ENCODE measurements around the gene NTSR1. TPM values are rescaled to one million over a fixed set of nuclear protein-coding genes. Genes with fewer than 3 reads are reported as not detected.
"Not testable (repeated sequence)": the region's sequence is repeated elsewhere in the genome, so short reads cannot be mapped to it uniquely, and the experiment has no call there.

The NTSR1 gene
- total RNA-seq, 1 donor from 2014 or later: not detected

DNA sequence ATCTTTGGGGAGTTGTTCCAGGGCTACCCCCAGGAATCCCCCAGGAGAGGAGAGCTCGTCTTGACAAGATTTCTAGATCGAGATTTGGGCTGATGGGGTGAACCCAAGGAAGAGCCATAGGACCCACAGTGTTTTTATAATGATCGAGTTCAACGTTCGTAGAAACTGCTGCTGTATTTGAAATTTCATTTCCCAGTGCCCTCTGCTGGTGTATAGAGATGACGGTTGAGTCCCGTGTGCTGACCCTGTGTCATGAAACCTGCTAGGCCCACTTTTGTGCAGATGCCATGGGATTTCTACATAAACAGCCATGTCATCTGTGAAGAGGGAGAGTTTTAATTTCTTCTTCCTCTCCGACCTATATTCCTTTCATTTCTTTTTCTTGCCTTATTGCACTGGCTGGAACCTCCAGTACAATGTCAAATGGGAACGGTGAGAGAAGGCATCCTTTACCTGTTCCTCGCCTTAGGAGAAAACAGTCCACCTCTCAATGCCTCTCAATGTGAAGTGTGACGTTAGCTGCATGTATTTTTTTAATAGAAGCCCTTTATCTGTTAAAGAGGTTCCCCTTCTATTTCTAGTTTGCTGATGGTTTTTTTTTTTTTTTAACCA, 28.6 kb upstream of the NTSR1 start:
- Mint-ChIP-seq H3K27me3 (no peaks in the 10 kb centered on the region), H3K4me1 (no peaks in the 10 kb centered on the region), H3K27ac (no peak overlapping the region), H3K36me3 (ENCODE audit: low read depth) (no peaks in the 10 kb centered on the region), H3K4me3 (no peak overlapping the region), H3K9me3 (no peaks in the 10 kb centered on the region)
- intact Hi-C loops (cut with micrococcal nuclease): loop anchor here (10.0 kb wide), 1 partner anchor 55 kb away; no protein-coding TSS in a partner anchor
- TF ChIP-seq CTCF (IDR thresholded peaks at IDR 0.05): no peak
- CTCF ChIA-PET: interaction anchor here (1.4 to 2.0 kb wide), 2 partner anchors 11 to 63 kb away, joined by 5 to 6 read pairs; no protein-coding TSS in a partner anchor
- ATAC-seq (ENCODE audit: low read depth) (no peak), DNase-seq (no peak)
- POLR2A ChIA-PET: no interaction called here

DNA sequence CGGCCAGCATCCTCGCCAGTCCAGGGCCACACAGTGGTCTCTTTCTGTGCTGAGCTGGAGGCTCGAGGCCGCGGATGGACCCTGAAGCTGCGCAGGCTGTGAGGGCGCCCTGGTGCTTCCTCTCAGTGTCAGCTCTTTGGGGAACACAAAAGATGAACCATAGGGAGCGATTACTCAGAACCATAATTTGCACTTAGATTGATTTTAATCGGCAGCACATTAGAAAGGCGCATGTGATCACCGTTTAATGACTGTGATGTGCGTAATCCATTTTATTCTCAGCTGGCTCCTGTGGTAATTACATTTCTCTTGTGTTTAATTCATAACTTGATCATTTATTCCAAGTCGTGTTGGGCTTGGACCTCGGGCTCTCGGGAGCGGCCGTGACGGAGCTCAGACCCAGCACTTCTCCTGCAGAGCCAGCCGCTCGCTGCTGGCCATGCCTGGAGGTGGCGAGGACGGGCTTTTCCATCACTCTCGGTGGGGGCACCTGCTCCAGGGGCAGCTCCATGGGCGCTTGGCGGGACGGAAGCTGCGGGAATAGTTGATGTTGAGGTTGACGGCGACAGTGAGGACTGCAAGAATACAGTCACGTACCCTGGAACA, 25.6 kb upstream of the NTSR1 start:
- no peaks in the 10 kb centered on the region for H3K9me3 Mint-ChIP-seq
- peaks cover 8% of the 10 kb centered on the region for H3K4me1 Mint-ChIP-seq
- no peak overlapping the region for H3K4me3 Mint-ChIP-seq
- H3K27me3 Mint-ChIP-seq: peaks cover 3% of the 10 kb centered on the region
- ATAC-seq (ENCODE audit: low read depth): no peak
- no peak for DNase-seq
- no peak for TF ChIP-seq CTCF (IDR thresholded peaks at IDR 0.05)
- CTCF ChIA-PET: no interaction called here
- POLR2A ChIA-PET: no interaction called here
- intact Hi-C loops (cut with micrococcal nuclease): no loop called here
- H3K27ac Mint-ChIP-seq: no peak overlapping the region
- no peaks in the 10 kb centered on the region for H3K36me3 Mint-ChIP-seq (ENCODE audit: low read depth)

DNA sequence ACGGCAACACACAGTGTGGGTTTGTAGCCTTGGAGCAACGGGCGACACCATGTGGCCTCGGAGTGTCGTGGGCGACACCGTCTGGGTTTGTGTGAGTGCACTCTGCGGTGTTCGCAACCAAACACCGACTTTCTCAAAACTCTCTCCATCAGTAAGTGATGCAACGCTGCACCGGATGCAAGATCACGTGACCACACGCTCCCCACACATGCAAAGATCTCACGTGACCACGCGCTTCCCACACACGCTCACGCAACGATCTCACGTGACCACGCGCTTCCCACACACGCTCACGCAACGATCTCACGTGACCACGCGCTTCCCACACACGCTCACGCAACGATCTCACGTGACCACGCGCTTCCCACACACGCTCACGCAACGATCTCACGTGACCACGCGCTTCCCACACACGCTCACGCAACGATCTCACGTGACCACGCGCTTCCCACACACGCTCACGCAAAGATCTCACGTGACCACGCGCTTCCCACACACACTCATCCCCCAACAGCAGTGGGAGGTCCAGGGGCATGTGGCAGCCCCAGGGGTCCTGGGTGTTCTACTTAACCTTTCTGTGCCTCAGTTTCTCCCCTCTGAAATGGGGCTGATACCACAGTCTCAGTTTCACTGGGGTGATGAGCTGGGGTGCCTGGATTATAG, 24.8 kb upstream of the NTSR1 start:
- H3K4me1 Mint-ChIP-seq, H3K4me3 Mint-ChIP-seq: not testable (repeated sequence)

GRCh38 chr20:62684981-62685380, 23.7 kb upstream of the NTSR1 start:
- POLR2A ChIA-PET: no interaction called here
- ATAC-seq (ENCODE audit: low read depth): no peak
- Mint-ChIP-seq H3K4me3 (no peak overlapping the region), H3K4me1 (peaks cover 8% of the 10 kb centered on the region), H3K9me3 (no peaks in the 10 kb centered on the region), H3K36me3 (ENCODE audit: low read depth) (no peaks in the 10 kb centered on the region), H3K27ac (no peak overlapping the region), H3K27me3 (peaks cover 3% of the 10 kb centered on the region)
- intact Hi-C loops (cut with micrococcal nuclease): no loop called here
- no peak for DNase-seq
- TF ChIP-seq CTCF (IDR thresholded peaks at IDR 0.05): no peak
- CTCF ChIA-PET: no interaction called here

More for the DNA sequence above, 24.8 kb upstream of the NTSR1 start:
- ATAC-seq (ENCODE audit: low read depth); H3K9me3 Mint-ChIP-seq; H3K27ac Mint-ChIP-seq; intact Hi-C loops (cut with micrococcal nuclease); H3K36me3 Mint-ChIP-seq (ENCODE audit: low read depth); H3K27me3 Mint-ChIP-seq; DNase-seq; POLR2A ChIA-PET; CTCF ChIA-PET: not testable (repeated sequence)

GRCh38 chr20:62685781-62686555, 22.7 kb upstream of the NTSR1 start:
- TF ChIP-seq CTCF (IDR thresholded peaks at IDR 0.05): no peak
- Mint-ChIP-seq H3K27ac (no peak overlapping the region), H3K27me3 (peaks cover 7% of the 10 kb centered on the region), H3K36me3 (ENCODE audit: low read depth) (no peaks in the 10 kb centered on the region), H3K4me1 (peaks cover 8% of the 10 kb centered on the region), H3K9me3 (no peaks in the 10 kb centered on the region), H3K4me3 (no peak overlapping the region)
- intact Hi-C loops (cut with micrococcal nuclease): no loop called here
- CTCF ChIA-PET: no interaction called here
- POLR2A ChIA-PET: no interaction called here
- DNase-seq (no peak), ATAC-seq (ENCODE audit: low read depth) (peak; percentile 31)
